Measurements from ENCODE around the gene MMP11. TPM values are rescaled to one million over a fixed set of nuclear protein-coding genes. Genes with fewer than 3 reads are reported as not detected.

MMP11 gene
- total RNA-seq, 4 donors from 2014 or later = 4.5 to 7.3 (median 5.6) TPM

GRCh38 chr22:23801238-23801821, 28.7 kb downstream of the MMP11 start:
- no peaks in the 10 kb centered on the region for H3K27me3 ChIP-seq

GRCh38 chr22:23801886-23802377, 29.3 kb downstream of the MMP11 start:
- Histone ChIP-seq H3K27ac (peak overlapping the region in 1 of 4 donors; percentile 23), H3K4me1 (no peaks in the 10 kb centered on the region), H3K9me3 (no peaks in the 10 kb centered on the region), H3K4me3 (no peak overlapping the region), H3K36me3 (peaks cover 0 to 97% (median 25%) of the 10 kb centered on the region in 3 donors), H3K27me3 (no peaks in the 10 kb centered on the region)
- DNase-seq (ENCODE audit: low spot score in 2 of 2) = no peak
- 90 to 93% methylated on average over 8 of the region's 8 CpGs for WGBS, 2 donors
- TF ChIP-seq POLR2A (IDR thresholded peaks at IDR 0.05) (no peak), CTCF (IDR thresholded peaks at IDR 0.05) (no peak), EP300 (IDR thresholded peaks at IDR 0.05) (no peak)

More at GRCh38 chr22:23801238-23801821, 28.7 kb downstream of the MMP11 start:
- TF ChIP-seq EP300 (IDR thresholded peaks at IDR 0.05) = no peak
- no peak for TF ChIP-seq POLR2A (IDR thresholded peaks at IDR 0.05)
- no peak for TF ChIP-seq CTCF (IDR thresholded peaks at IDR 0.05)
- Histone ChIP-seq H3K9me3 (no peaks in the 10 kb centered on the region), H3K36me3 (peaks cover 0 to 95% (median 25%) of the 10 kb centered on the region in 3 donors), H3K4me3 (no peak overlapping the region), H3K4me1 (peaks cover 0 to 3% (median 0%) of the 10 kb centered on the region in 4 donors), H3K27ac (peak overlapping the region in 1 of 4 donors; percentile 23)
- WGBS, 2 donors = 86% methylated on average over 11 of the region's 11 CpGs
- no peak for DNase-seq (ENCODE audit: low spot score in 2 of 2)

GRCh38 chr22:23803001-23803819, 30.6 kb downstream of the MMP11 start:
- Histone ChIP-seq H3K4me3 (peak overlapping the region in 1 of 4 donors; percentile 21), H3K36me3 (peaks cover 0 to 97% (median 25%) of the 10 kb centered on the region in 3 donors), H3K27ac (peak overlapping the region in 1 of 4 donors; percentile 0), H3K27me3 (no peaks in the 10 kb centered on the region), H3K4me1 (no peaks in the 10 kb centered on the region), H3K9me3 (no peaks in the 10 kb centered on the region)
- 85 to 86% methylated on average over 19 of the region's 21 CpGs for WGBS, 2 donors
- no peak for DNase-seq (ENCODE audit: low spot score in 2 of 2)
- TF ChIP-seq EP300 (IDR thresholded peaks at IDR 0.05) = no peak
- TF ChIP-seq CTCF (IDR thresholded peaks at IDR 0.05) = no peak
- no peak for TF ChIP-seq POLR2A (IDR thresholded peaks at IDR 0.05)

- no peaks in the 10 kb centered on the region for H3K27me3 ChIP-seq
- 65 to 71% methylated on average over 12 of the region's 12 CpGs for WGBS, 2 donors
- TF ChIP-seq POLR2A (IDR thresholded peaks at IDR 0.05) (no peak), CTCF (IDR thresholded peaks at IDR 0.05) (no peak), EP300 (IDR thresholded peaks at IDR 0.05) (no peak)
These were observed 32.2 kb downstream of the MMP11 start for GRCh38 chr22:23804781-23805291.

More at GRCh38 chr22:23804781-23805291, 32.2 kb downstream of the MMP11 start:
- Histone ChIP-seq H3K4me1 (no peaks in the 10 kb centered on the region), H3K36me3 (peaks cover 2 to 89% (median 25%) of the 10 kb centered on the region in 3 donors), H3K9me3 (no peaks in the 10 kb centered on the region), H3K4me3 (no peak overlapping the region), H3K27ac (peak overlapping the region in 1 of 4 donors; percentile 15)
- no peak for DNase-seq (ENCODE audit: low spot score in 2 of 2)
